Erythroblast (primary cell): ENCODE measurements around the gene STIM1.

ENCODE experiments used
- GATA1 ChIP-seq: IDR thresholded peaks from 2 replicates; pipeline ENCODE4 v1.6.1; 2011; ENCODE audit warnings: low read depth, mild to moderate bottlenecking, control low read depth, low read length, moderate library complexity
- POLR2A ChIP-seq: IDR thresholded peaks from 2 replicates; pipeline ENCODE4 v1.6.1; 2011; ENCODE audit warnings: mild to moderate bottlenecking, low read length

GRCh38 chr11:3933165-3933628, 77.7 kb downstream of the STIM1 start:
- no peak for TF ChIP-seq POLR2A
- no peak for TF ChIP-seq GATA1
